HG03558 (cell line): Measurements from ENCODE around the gene IGSF3.
"Not testable (repeated sequence)": the region's sequence is repeated elsewhere in the genome, so short reads cannot be mapped to it uniquely, and the experiment has no call there.

Experiments used
- ATAC-seq: cut with Tn5 transposase; IDR thresholded peaks from one replicate; pipeline ENCODE4 v1.9.1; 2021; ENCODE audit warnings: moderate number of reproducible peaks; ENCODE audit not compliant: unreplicated experiment; ENCODE audit errors: extremely low read depth

The IGSF3 gene

DNA sequence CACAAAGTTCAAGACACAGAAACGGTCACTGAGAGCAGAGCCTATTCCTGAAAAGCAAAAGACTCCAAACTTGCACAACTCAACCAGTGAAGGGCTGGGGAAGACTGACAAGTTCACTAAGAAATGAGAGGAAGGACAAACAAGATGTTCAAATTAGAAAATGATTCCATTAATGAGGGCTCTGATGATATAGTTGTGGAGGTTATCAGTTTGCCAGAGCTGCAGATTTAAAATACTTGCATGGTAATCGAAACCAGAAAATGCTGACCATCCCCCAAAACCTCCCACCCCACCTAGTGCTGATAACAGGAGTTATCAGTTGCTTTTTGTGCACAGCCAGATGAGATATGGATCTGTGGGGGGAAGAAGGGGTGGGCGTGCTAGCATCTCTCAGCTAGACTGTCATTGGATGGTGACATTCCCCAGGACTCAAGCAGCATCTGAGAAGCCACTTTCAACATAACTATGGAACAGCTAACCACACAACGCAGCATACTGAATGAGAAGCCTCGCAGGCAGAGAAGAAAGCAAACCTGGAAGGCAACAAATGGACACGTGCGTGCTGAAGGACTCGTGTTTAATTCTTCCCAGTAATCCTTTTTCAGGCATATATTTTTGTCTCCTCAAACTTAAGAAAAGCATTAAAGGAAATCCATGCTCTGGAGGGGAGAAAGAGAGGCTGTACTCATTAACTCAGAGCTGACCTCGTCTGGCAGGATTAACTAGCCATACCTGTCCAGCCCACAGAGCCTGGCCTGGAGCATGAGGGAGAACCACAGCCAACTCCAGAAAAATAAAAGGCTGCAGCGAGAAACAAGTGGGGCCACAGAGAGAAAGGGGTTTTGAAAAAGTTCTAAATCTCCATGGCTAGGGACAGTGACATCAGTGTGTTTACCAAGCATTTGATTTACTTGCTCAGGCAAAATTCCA lies 35.3 kb downstream of the IGSF3 start:
- ATAC-seq: not testable (repeated sequence)

DNA sequence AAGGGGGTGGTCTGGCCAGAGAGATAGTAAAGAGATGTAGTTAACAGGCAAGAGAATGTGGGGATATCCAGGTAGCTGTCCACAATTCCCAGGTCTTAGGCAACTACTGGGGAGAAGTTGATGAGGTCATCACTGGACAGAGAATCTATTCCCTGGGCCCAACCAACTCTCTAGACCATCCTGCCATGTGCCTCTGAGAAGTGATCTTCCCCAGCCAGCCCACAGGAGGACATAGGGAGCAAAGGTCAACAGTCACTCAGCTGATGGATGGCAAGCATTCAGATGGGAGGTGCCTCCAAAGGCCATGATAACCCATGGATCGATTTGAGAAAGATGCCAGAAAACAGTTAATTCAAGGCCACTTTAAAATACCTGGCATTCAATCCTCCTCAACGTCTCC lies 36.0 kb downstream of the IGSF3 start:
- not testable (repeated sequence) for ATAC-seq

DNA sequence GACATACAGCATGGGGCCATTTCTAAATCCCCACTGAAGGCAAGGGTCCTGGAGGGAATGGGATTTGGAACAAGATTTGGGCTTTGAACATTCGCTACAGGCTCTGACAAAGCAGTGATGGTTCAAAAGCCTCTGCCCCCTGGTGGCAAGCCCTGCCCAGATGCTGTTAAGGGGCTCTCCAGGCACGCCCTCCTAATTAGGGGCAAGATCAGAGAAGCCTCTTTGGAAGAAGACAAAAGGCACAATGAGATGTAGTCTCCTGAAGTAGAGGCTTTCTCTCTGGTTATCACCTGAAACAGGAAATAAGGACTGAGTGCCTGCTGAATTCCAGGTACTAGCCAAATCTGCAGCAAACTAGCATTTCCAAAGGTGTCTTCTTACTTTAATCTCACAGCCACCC lies 37.5 kb downstream of the IGSF3 start:
- not testable (repeated sequence) for ATAC-seq

DNA sequence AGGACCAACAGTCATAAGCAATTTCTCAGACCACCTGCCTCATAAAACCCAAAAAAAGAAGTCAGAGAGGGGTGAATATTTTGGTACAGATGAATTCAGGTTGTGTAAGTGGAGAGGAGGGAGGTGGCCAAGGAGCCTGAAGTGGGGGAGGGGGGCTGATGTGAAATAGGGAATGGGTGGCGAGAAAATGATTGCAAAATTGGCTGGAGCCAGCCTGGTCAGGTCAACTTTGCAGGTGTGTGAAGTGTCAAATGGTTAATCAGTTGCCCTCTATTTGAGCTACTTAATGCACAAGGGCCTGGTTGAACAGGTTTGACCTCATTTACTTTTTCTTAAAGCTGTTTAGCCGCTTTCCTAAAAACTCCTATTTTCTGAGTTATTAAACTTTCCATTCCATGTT lies 38.1 kb downstream of the IGSF3 start:
- not testable (repeated sequence) for ATAC-seq

DNA sequence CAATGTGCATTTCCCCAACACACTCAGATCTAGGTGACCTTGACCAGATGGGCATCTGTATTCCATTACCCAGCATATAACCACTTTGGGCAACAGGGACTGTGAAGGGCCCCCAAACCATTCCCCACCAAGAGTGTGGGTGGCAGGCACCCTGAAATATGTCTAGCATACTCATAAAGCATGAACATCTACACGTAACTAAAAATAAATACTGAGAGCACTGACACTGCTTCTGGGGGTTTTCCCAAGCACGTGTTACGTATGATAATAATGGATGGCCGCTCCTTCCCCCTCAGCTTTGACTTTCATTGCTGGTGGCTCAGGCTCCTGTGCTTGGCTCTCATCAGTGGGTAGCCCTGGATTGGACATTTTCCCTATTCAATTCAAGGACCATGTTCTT lies 39.1 kb downstream of the IGSF3 start:
- no peak for ATAC-seq

DNA sequence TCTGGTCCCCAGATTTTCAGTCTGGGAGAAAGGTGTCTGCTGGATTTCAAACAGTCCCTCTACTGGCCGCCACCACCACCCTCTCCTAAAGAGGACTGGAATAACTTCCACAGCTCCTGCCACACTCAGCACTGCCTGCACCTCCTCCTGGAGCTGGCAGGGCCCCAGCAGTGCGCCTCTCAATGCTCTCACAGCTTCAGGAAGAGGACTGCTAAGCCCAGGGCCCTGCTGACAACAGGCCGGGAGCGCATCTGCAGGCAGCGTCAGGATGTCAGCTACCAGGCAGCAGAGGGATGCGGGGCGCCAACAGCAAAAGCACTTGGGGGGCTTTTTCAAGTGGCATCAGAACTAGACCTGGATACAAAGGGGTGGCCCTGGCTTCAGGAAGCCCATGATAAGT lies 40.2 kb downstream of the IGSF3 start:
- not testable (repeated sequence) for ATAC-seq

DNA sequence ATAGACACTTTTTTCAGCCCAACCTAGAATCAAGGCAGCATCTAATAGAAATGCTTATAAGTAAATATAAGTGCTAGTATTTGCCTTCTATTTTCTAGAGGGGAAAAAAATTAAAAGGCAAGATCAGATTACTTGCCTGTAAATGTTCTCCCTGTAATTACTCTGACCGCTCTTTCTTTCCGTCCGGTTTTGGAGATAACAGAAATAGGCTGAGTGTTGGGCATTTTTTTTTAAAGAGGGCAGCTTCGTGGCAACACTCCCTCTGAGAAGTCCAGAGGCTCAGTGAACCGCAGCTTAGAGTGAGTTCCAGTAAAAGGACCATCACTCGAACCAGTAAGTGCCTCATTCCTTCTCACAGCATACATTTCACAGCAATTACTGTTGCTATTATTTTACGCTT lies 40.6 kb downstream of the IGSF3 start:
- not testable (repeated sequence) for ATAC-seq

DNA sequence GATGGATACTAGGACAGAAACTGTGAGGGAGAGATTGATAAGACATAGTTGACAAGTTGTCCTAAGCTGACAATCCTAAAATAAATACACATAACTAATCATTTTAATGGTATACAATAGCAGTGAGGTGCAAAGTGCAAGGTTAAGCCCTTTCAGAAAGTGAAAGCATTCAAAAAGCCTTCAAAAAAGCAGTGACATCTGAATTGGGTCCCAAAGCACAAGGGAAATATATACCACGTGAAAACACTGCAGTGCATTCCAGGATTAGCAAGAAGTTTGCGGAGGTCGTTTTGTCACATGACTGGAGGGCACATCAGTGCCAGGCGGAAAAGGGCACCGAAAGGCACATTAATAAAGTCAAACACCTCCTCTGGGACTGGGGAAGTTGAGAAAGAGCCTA lies 42.4 kb downstream of the IGSF3 start:
- not testable (repeated sequence) for ATAC-seq

DNA sequence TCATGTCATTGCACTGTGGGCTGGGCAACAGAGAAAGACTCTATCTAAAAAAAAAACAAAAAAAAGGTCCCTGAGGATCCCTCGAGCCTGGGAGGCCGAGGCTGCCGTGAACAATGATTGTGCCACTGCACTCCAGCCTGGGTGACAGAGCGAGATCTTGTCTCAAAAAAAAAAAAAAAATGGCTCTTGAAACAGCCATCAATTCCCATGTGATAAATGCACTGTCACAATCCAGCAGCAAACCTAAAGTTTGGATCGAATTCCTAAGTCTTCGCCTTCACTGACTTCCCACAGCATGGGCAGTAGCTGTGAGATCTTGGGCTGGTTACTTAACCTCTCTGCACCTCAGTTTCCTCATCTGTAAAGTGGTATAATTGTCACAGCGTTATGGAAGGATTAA lies 43.5 kb downstream of the IGSF3 start:
- ATAC-seq: no peak

DNA sequence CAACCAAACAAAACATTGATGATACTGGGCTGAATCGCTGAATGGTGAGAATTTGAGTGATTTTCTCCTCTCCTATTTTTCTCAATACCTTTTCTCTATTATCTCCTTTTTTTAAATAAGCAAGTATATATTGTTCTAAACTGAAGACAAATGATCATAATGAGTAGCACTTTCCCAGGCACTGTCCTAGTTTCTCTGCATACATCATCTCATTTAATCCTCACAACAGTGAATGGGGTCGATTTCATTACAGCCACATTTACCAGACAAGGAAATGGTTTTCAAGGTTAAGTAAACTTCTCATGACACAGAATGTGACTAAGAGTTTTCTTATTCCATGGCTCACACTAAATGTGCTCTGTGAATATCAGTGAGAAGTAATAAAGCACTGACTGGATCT lies 45.0 kb downstream of the IGSF3 start:
- ATAC-seq: not testable (repeated sequence)

DNA sequence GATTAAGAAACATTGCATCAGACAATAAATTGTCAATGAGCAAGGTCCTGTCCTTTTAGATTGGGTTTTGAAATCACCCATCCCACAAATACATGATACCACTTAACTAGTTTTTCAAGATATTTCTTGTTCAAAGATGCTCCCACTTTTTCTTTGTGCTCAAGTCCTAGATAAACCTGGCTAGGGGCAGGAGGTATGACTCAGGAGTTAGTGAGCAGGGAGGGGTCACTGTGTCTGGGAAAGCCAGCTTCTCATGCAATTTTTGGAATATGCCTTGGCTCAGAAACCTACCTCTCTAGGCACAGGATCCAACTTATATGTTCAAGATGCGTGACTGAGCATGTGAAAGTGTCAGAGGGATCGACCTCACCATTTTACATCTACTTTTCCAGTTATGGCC lies 45.8 kb downstream of the IGSF3 start:
- not testable (repeated sequence) for ATAC-seq

DNA sequence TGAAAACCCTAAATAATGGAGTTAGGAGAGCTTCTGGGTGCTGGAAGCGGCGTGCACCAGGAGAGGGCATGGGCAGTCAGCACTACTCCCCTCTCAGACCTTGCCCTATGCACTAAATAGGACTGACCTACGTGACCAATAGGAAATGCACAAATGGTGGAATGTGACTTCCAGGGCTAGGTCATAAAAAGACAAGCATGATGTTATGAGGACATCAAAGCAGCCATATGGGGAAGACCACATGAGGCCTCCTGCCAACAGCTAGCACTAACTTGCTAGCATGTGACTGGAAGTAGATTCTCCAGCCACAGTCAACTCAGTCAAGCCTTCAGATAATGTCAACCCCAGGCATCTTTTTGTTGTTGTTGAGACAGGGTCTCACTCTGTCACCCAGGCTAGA lies 47.1 kb downstream of the IGSF3 start:
- ATAC-seq: not testable (repeated sequence)

DNA sequence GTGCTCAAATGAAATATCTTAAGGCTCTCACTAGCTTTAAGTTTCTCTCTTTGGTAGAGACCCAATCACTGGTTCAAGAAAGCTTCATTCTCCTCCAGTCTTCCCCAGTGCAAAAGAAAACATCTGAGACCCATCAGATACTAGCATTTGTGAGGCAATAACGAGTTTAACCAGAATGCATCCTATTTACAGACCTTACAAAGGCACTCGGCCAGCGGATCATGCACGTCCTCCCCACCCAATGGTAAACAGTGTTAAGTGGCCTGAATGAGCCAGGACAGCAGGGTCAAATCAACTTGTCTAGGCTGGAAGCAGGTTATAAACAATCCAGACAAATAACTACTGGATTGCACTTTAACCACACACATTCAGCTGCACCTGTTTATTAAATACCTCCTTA lies 48.4 kb downstream of the IGSF3 start:
- ATAC-seq: not testable (repeated sequence)

DNA sequence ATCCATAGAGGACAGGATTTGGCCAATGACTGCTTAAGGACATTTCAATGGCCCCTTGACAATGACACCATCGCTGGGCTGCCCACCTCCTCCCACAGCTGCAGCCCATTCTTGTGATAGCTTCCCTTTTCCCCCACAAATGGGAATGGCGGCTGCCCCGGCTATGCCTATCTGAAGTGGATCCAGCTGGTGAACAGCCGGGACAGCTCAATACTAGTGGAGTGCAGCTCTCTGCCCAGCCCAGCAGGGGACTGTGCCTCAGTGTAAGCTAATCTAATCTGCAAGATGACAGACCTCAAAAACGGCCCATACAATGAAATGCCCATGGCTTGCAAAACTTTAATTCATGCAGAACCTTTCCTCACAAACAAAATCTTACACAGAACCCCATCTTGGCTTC lies 49.7 kb downstream of the IGSF3 start:
- not testable (repeated sequence) for ATAC-seq

DNA sequence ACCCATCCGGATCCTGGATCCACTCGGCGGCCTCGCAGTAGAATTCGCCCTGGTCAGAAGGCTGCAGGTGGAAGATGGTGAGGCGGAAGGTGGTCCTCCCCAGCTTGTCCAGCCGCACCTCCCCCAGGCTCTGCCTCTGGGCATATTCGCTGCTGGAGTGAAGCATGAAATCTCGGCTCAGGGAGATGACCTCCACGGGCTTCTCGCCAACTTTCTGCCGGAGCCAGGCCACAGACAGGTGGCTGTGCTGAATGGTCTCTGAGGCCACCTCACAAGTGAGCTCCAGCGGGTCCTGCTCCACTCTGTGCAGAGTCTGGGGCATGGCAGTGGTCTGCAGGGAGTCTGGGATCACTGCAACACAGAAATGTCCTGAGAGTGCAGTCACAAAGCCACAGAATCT lies 53.7 kb downstream of the IGSF3 start:
- not testable (repeated sequence) for ATAC-seq

DNA sequence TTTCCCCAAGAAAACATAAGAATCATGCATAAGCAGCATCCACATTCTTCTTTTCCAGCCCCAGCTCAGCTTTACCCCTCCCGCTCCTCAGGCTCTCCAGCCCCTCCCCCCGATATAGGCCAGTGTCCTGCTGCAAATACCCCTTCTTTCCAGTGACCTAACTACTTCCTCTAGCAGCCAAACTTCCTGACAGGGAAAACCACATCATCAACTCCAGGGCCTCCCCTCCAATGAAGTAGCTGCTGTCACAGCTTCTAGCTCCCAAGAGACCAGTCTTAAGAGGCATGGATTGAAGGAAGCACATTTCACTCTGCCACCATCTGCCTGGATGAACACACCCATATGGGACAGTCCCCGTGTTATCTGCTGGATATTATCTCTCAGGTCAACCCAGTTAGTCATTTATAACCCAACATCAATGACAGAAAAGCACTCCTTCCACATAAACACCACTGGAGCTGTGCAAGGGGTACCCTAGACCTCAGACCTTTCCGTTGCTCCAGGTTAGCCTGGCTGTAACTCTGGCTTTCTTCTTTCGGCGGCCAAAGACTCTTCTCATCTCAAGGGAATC lies 57.6 kb downstream of the IGSF3 start:
- ATAC-seq: not testable (repeated sequence)

DNA sequence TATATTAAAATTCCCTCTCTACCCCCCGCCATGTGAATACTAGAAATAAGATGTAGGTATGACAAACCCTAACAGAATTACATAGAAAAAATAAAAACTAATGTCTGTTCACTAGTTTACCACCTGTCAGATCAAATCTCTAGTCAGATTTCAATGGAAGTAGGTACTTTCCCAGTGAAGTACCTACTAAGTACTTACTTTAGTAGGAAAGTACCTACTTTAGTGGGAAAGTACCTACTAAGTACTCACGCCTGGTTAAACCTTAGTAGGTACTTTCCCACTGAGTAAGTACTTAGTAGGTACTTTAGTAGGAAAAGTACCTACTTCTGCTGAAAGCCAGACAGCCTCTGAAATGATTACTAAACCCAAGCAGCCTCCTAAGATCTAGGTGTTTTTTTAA lies 58.7 kb downstream of the IGSF3 start:
- not testable (repeated sequence) for ATAC-seq

DNA sequence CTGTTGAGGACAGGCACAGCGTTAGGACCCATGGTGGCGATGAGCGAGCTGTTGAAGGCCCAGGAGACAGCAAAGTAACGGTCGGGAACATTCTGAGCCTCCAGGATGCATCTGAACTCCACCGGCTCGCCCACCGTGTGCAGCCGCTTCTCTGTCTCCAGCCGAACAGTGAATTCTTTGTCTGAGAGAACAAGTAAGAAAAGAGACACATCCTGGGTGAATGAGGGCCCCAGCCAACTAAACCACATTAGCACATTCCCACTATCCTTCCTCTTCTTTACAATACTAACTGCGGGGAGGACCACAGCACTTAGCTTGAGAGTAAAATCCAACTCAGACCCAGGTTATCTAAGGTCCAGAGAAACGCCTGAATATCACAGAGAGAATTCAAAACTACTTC lies 59.4 kb downstream of the IGSF3 start:
- not testable (repeated sequence) for ATAC-seq

DNA sequence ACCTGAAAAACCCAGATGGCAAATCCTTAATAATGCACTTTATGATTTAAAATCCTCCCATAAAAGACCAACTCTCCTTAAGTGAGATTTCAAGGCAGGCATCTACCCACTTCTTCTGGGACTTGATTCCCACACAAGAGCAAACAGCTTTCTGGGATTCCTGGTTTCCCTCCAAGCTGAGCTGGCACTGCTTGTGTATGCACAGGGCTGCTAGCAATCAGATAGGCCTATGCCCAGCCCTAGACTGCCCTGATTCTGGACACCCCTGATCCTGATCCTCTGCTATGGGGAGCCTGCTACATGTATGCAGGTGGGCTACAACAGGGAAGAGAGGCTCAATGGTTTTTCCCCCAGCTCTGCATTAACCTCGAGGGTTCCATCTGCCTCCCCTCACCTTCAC lies 60.1 kb downstream of the IGSF3 start:
- ATAC-seq: not testable (repeated sequence)

DNA sequence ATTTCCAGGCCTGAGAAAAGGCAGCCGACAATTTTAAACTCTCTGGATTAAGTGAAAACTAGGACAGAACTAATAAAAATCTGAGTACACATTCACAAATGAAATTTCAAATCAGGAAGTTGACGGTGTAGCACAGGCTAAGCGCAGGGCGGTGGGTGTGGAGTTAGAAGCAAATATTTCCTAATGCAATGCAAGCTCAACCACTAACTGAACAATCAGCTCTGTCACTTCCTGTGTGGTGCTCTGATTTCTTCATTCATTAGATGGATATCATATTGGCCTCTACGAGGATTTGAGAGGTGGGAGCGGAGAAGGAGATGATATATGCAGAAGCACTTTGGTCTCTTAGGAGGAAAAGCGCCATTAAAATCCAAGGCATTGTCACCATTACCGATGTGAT lies 61.5 kb downstream of the IGSF3 start:
- not testable (repeated sequence) for ATAC-seq

DNA sequence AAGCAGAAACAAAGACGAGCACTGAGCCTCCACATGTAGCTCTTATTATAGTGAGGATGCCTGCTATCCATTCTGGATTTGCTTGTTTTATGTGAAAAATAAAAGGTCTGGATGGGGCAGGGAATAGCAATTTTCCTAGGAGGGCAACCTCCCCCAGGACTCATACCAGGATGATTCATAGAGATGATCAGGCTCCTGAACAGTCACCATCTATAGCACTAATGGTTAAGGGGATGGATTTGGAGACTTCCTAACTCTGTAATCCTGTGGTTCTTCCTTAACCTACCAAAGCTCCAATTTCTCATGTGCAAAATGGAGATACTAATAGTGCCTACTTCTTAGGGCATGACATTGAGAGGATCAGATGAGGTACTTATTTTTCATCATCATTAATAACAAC lies 62.2 kb downstream of the IGSF3 start:
- ATAC-seq: no peak

DNA sequence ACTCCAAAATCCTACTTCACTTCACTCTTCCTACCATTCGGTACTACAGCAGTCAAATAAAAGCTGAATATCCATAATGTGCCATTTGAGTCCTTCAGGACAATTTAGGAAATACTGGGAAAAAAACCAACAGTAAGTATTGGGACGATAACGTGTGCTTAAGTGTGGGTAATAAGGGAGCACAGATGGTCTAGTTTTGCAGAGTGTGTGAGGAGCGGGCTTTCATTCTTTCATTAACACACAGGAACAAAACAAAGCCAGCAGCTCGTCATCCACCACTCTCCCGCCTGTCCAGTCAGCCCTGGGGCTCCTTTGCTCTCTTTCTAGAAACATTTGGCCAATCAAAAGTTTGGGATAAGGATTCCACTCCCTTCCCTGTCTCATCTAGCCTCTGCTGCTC lies 63.1 kb downstream of the IGSF3 start:
- ATAC-seq: not testable (repeated sequence)
